ENCODE data around the gene SMIM5. TPM values are rescaled to one million over a fixed set of nuclear protein-coding genes. Genes with fewer than 3 reads are reported as not detected.

SMIM5 gene
- total and polyA plus RNA-seq, 9 of the 15 experiments (the other 6 are each of a cell fraction or from before 2014, with no cell fraction given) = 0.08 TPM; not detected in 8

DNA sequence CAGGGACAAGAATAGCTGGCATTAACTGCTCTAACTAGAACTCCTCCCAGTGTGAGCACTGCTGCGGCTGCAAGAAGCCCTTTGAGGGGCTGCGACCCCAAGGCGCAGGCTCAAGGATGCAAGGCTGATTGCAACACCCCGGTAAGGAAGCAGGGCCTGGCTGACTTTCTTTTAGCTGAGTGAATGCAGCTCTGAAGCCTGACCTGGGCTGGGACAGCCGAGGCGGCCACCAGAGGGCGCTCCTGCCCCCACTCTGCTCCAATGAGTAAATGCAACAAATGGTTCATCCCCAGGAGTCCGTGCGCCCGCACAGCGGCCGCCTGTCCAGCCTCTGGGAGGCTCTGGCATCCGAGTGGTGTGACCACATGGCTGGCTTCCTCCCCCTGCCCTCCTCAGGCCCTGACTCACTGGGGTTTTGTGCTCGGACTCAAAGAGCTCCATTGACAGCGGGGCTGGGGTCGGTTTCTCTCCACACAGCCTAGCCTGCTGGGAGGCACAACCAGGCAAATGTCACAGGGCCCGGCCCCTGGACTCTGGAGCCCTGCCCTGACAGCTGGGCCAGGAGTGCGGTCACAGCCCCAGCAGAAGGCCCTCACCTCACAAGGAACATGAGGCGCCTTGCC, at the start of gene SMIM5 (continued):
- TF ChIP-seq, protein P1, sequence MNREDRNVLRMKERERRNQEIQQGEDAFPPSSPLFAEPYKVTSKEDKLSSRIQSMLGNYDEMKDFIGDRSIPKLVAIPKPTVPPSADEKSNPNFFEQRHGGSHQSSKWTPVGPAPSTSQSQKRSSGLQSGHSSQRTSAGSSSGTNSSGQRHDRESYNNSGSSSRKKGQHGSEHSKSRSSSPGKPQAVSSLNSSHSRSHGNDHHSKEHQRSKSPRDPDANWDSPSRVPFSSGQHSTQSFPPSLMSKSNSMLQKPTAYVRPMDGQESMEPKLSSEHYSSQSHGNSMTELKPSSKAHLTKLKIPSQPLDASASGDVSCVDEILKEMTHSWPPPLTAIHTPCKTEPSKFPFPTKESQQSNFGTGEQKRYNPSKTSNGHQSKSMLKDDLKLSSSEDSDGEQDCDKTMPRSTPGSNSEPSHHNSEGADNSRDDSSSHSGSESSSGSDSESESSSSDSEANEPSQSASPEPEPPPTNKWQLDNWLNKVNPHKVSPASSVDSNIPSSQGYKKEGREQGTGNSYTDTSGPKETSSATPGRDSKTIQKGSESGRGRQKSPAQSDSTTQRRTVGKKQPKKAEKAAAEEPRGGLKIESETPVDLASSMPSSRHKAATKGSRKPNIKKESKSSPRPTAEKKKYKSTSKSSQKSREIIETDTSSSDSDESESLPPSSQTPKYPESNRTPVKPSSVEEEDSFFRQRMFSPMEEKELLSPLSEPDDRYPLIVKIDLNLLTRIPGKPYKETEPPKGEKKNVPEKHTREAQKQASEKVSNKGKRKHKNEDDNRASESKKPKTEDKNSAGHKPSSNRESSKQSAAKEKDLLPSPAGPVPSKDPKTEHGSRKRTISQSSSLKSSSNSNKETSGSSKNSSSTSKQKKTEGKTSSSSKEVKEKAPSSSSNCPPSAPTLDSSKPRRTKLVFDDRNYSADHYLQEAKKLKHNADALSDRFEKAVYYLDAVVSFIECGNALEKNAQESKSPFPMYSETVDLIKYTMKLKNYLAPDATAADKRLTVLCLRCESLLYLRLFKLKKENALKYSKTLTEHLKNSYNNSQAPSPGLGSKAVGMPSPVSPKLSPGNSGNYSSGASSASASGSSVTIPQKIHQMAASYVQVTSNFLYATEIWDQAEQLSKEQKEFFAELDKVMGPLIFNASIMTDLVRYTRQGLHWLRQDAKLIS (CRISPR knock-in tag; IDR thresholded peaks at IDR 0.05) = 0 out of 2 replicates have a peak, but pooled peaks have one; percentile 49
- no peak for TF ChIP-seq SAFB2 (IDR thresholded peaks at IDR 0.05; ENCODE audit: borderline replicate concordance, low read depth, low read length, severe bottlenecking)
- no peak for TF ChIP-seq ZNF778 (CRISPR knock-in tag; IDR thresholded peaks at IDR 0.05)
- no peak for TF ChIP-seq MTA3 (IDR thresholded peaks at IDR 0.05; ENCODE audit: borderline replicate concordance)
- TF ChIP-seq ZNF639 (CRISPR knock-in tag; conservative IDR thresholded peaks at IDR 0.05 in 1 of 2, IDR thresholded peaks at IDR 0.05 in 1 of 2) = no peak
- peak; percentile 66 for TF ChIP-seq PRDM10 (IDR thresholded peaks at IDR 0.05; ENCODE audit: partially characterized antibody)
- TF ChIP-seq NBN (IDR thresholded peaks at IDR 0.05; ENCODE audit: low read depth) = no peak
- TF ChIP-seq ZBTB7A (IDR thresholded peaks at IDR 0.05; ENCODE audit: borderline replicate concordance, control insufficient read depth, low read depth, low read length) = no peak
- TF ChIP-seq RAD21 (CRISPR knock-in tag; conservative IDR thresholded peaks at IDR 0.05 in 1 of 2, IDR thresholded peaks at IDR 0.05 in 1 of 2) = peak; percentile 47 to 79
- peak in 1 of 2 experiments; percentile 41 for TF ChIP-seq E2F6 (IDR thresholded peaks at IDR 0.05; ENCODE audit: borderline replicate concordance in 1 of 2, extremely low read depth in 1 of 2, insufficient read depth in 1 of 2, insufficient read length in 1 of 2, low read depth in 1 of 2, low read length in 1 of 2, poor library complexity in 1 of 2, severe bottlenecking in 1 of 2)
- TF ChIP-seq NR3C1 (CRISPR knock-in tag; IDR thresholded peaks at IDR 0.05) = no peak
- peak; percentile 71 for TF ChIP-seq CTCFL (IDR thresholded peaks at IDR 0.05; ENCODE audit: borderline replicate concordance, insufficient read depth, low read depth, low read length, poor library complexity, severe bottlenecking)
